ENCODE results near the gene RNASEH2A.
A peak's percentile ranks its signal among the peaks of the same experiment; 100 is the strongest.

DNA sequence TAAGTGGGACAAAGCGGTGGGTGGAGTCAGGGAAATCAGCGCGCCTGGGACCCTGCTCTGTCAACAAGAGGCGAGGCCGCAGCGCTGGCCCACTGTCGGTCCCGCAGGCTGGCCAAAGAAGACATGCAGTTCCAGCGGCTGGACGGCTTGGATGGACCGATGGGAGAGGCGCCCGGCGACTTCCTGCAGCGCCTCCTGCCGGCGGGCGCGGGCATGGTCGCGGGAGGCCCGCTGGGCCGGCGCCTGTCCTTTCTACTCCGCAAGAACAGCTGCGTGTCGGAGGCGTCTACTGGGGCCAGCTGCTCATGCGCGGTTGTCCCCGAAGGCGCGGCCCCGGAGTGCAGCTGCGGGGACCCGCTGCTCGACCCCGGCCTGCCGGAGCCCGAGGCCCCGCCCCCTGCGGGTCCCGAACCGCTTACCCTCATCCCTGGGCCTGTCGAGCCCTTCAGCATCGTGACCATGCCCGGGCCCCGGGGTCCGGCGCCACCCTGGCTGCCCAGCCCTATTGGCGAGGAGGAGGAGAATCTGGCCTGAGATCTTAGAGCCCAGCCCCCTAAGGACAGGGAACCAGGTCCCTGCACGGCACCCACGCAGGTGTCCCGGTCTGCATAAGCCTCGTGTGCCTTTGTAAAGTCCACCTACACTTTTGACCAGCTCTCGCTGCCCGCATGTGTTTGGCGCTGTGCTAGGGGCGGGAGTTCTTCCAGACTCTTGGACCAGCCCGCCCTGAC is 48.7 kb upstream of the RNASEH2A start:
- TF ChIP-seq ZNF302 (CRISPR knock-in tag; IDR thresholded peaks at IDR 0.05) (no peak), KDM1A (IDR thresholded peaks at IDR 0.05; ENCODE audit: low read depth) (no peak), POLR2A (IDR thresholded peaks at IDR 0.05; ENCODE audit: low read length) (no peak), EP300 (IDR thresholded peaks at IDR 0.05) (no peak), HDAC2 (IDR thresholded peaks at IDR 0.05) (no peak), RAD21 (conservative IDR thresholded peaks at IDR 0.05 in 1 of 2, IDR thresholded peaks at IDR 0.05 in 1 of 2) (peak; percentile 28 to 40; a peak in 4 of 5 replicates), FOSL2 (IDR thresholded peaks at IDR 0.05) (no peak), FOSL2 (CRISPR knock-in tag; IDR thresholded peaks at IDR 0.05) (no peak)
- TF ChIP-seq, protein P1, sequence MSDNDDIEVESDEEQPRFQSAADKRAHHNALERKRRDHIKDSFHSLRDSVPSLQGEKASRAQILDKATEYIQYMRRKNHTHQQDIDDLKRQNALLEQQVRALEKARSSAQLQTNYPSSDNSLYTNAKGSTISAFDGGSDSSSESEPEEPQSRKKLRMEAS (IDR thresholded peaks at IDR 0.05), result peak; percentile 58; the same call in 1 of the 2 replicates
- TF ChIP-seq, protein P2, sequence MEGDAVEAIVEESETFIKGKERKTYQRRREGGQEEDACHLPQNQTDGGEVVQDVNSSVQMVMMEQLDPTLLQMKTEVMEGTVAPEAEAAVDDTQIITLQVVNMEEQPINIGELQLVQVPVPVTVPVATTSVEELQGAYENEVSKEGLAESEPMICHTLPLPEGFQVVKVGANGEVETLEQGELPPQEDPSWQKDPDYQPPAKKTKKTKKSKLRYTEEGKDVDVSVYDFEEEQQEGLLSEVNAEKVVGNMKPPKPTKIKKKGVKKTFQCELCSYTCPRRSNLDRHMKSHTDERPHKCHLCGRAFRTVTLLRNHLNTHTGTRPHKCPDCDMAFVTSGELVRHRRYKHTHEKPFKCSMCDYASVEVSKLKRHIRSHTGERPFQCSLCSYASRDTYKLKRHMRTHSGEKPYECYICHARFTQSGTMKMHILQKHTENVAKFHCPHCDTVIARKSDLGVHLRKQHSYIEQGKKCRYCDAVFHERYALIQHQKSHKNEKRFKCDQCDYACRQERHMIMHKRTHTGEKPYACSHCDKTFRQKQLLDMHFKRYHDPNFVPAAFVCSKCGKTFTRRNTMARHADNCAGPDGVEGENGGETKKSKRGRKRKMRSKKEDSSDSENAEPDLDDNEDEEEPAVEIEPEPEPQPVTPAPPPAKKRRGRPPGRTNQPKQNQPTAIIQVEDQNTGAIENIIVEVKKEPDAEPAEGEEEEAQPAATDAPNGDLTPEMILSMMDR (IDR thresholded peaks at IDR 0.05), result peak; percentile 79
